Myocyte (in vitro differentiated cells): ENCODE measurements around the gene CRYBB3. TPM values are rescaled to one million over a fixed set of nuclear protein-coding genes. Genes with fewer than 3 reads are reported as not detected.
A peak's percentile ranks its signal among the peaks of the same experiment; 100 is the strongest.
"Not testable (repeated sequence)": the region's sequence is repeated elsewhere in the genome, so short reads cannot be mapped to it uniquely, and the experiment has no call there.

ENCODE experiments used
- DNase-seq: peaks from one replicate; pipeline ENCODE4 v3.0.0-alpha.2; 2012; ENCODE audit warnings: low read depth
- total RNA-seq: library from RNA; depleted of rRNA; stranded (reverse); fragments of >200 nt; gene quantifications from 2 replicates; pipeline ENCODE4 v1.2.3, GENCODE V29; 2014

CRYBB3 gene
- total RNA-seq, 1 donor from 2014 or later = not detected

GRCh38 chr22:25174888-25175411 lies 24.7 kb upstream of the CRYBB3 start:
- no peak for DNase-seq

GRCh38 chr22:25176175-25176574 lies 23.5 kb upstream of the CRYBB3 start:
- DNase-seq = no peak

- no peak for DNase-seq
Measured at GRCh38 chr22:25176799-25177198, 22.9 kb upstream of the CRYBB3 start.

- DNase-seq = no peak
Measured at GRCh38 chr22:25177226-25177625, 22.4 kb upstream of the CRYBB3 start.

- DNase-seq = no peak
Measured at GRCh38 chr22:25177895-25178294, 21.8 kb upstream of the CRYBB3 start.

- DNase-seq = not testable (repeated sequence)
Measured at GRCh38 chr22:25178348-25178747, 21.3 kb upstream of the CRYBB3 start.

- not testable (repeated sequence) for DNase-seq
Measured at GRCh38 chr22:25178869-25179631, 20.6 kb upstream of the CRYBB3 start.

- no peak for DNase-seq
Measured at GRCh38 chr22:25182131-25183110, 17.2 kb upstream of the CRYBB3 start.

- no peak for DNase-seq
Measured at GRCh38 chr22:25183949-25184619, 15.6 kb upstream of the CRYBB3 start.

GRCh38 chr22:25186140-25186539 lies 13.5 kb upstream of the CRYBB3 start:
- no peak for DNase-seq

- DNase-seq = no peak
Measured at GRCh38 chr22:25187469-25187868, 12.2 kb upstream of the CRYBB3 start.

- no peak for DNase-seq
Measured at GRCh38 chr22:25192406-25192805, 7.3 kb upstream of the CRYBB3 start.

- DNase-seq = no peak
Measured at GRCh38 chr22:25193130-25193529, 6.5 kb upstream of the CRYBB3 start.

- no peak for DNase-seq
Measured at GRCh38 chr22:25193548-25193947, 6.1 kb upstream of the CRYBB3 start.

GRCh38 chr22:25196326-25196725 lies 3.3 kb upstream of the CRYBB3 start:
- DNase-seq = no peak

- no peak for DNase-seq
Measured at GRCh38 chr22:25197340-25197739, 2.3 kb upstream of the CRYBB3 start.

- DNase-seq = no peak
Measured at GRCh38 chr22:25200967-25201366, 1.3 kb downstream of the CRYBB3 start.

- DNase-seq = no peak
Measured at GRCh38 chr22:25201557-25202273, 2.1 kb downstream of the CRYBB3 start.

GRCh38 chr22:25202290-25202921 lies 2.7 kb downstream of the CRYBB3 start:
- peak; percentile 82 for DNase-seq

GRCh38 chr22:25203082-25203481 lies 3.4 kb downstream of the CRYBB3 start:
- DNase-seq = no peak
